WTC11 (cell line): ENCODE measurements around the gene COX14.

Source experiments
- FOXJ3 ChIP-seq: sonication (generic); formaldehyde crosslinking; IDR thresholded peaks from 2 replicates; pipeline ENCODE4 v1.9.0; 2021; ENCODE audit warnings: missing genetic modification reagents, mild to moderate bottlenecking, borderline replicate concordance
- GABPB1 ChIP-seq: sonication (generic); formaldehyde crosslinking; IDR thresholded peaks from 2 replicates; pipeline ENCODE4 v1.8.1; 2023; ENCODE audit warnings: mild to moderate bottlenecking, missing genetic modification reagents
- TP53 ChIP-seq: sonication (generic); formaldehyde crosslinking; IDR thresholded peaks from 2 replicates; pipeline ENCODE4 v1.8.1; 2023; ENCODE audit warnings: mild to moderate bottlenecking, missing genetic modification reagents
- TF ChIP-seq, protein P1 (sequence below): sonication (generic); formaldehyde crosslinking; IDR thresholded peaks from 2 replicates; pipeline ENCODE4 v1.8.1; 2023; ENCODE audit warnings: mild to moderate bottlenecking, missing genetic modification reagents, moderate library complexity
- TF ChIP-seq, protein P2 (sequence below): sonication (generic); formaldehyde crosslinking; IDR thresholded peaks from 2 replicates; pipeline ENCODE4 v1.8.1; 2022; ENCODE audit warnings: low read depth, mild to moderate bottlenecking, moderate library complexity, missing genetic modification reagents, borderline replicate concordance
- TF ChIP-seq, protein P3 (sequence below): fragments of 200-600 bp; IDR thresholded peaks from 2 replicates; pipeline ENCODE4 v1.8.0; 2022; ENCODE audit warnings: antibody characterized with exemption

DNA sequence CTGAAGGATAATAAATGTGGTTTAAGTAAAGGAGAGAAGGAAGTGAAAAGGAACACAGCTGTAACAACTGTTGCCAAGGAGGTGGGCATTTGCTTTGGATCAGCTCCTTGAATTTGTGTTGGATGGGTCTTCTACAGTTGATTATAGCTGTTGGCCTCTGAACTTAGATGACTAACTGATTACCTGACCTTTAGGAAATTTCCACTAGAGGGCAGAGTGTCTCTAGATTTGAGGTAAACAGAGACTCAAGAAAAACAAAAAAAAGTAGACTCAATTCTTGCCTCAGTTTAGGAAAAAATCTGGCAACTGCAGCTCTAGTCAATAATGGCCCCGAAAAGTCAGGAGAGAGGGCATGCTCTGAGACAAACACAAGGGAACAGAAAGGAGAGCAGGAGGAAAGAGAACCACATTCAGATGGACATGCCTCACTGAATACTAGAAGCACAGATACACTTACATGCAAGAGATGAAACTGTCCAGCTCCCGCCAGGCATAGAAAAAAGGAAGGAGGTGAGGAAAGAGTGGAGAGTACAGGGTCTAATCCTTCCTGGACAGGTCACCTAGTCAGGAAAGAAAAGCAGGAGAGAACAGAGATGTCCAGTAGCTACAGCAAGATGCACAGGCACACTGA lies 20.6 kb downstream of the COX14 start:
- TF ChIP-seq, protein P1, sequence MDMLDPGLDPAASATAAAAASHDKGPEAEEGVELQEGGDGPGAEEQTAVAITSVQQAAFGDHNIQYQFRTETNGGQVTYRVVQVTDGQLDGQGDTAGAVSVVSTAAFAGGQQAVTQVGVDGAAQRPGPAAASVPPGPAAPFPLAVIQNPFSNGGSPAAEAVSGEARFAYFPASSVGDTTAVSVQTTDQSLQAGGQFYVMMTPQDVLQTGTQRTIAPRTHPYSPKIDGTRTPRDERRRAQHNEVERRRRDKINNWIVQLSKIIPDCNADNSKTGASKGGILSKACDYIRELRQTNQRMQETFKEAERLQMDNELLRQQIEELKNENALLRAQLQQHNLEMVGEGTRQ (CRISPR knock-in tag) = no peak
- TF ChIP-seq GABPB1 (CRISPR knock-in tag) = no peak
- TF ChIP-seq, protein P2, sequence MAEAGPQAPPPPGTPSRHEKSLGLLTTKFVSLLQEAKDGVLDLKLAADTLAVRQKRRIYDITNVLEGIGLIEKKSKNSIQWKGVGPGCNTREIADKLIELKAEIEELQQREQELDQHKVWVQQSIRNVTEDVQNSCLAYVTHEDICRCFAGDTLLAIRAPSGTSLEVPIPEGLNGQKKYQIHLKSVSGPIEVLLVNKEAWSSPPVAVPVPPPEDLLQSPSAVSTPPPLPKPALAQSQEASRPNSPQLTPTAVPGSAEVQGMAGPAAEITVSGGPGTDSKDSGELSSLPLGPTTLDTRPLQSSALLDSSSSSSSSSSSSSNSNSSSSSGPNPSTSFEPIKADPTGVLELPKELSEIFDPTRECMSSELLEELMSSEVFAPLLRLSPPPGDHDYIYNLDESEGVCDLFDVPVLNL (CRISPR knock-in tag) = no peak
- no peak for TF ChIP-seq FOXJ3 (CRISPR knock-in tag)
- TF ChIP-seq TP53 = no peak
- TF ChIP-seq, protein P3, sequence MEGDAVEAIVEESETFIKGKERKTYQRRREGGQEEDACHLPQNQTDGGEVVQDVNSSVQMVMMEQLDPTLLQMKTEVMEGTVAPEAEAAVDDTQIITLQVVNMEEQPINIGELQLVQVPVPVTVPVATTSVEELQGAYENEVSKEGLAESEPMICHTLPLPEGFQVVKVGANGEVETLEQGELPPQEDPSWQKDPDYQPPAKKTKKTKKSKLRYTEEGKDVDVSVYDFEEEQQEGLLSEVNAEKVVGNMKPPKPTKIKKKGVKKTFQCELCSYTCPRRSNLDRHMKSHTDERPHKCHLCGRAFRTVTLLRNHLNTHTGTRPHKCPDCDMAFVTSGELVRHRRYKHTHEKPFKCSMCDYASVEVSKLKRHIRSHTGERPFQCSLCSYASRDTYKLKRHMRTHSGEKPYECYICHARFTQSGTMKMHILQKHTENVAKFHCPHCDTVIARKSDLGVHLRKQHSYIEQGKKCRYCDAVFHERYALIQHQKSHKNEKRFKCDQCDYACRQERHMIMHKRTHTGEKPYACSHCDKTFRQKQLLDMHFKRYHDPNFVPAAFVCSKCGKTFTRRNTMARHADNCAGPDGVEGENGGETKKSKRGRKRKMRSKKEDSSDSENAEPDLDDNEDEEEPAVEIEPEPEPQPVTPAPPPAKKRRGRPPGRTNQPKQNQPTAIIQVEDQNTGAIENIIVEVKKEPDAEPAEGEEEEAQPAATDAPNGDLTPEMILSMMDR = no peak
